Muscle layer of duodenum (tissue), 2 donors: ENCODE results near the gene KCNK1.

Experiments used
- H3K27ac ChIP-seq: one replicate; pipeline ENCODE4 v1.7.0; 2013; ENCODE audit warnings: mild to moderate bottlenecking, low read length
- H3K27me3 ChIP-seq: one replicate; pipeline ENCODE4 v1.7.0; 2013; ENCODE audit warnings: low read depth, mild to moderate bottlenecking, control low read depth, low read length
- H3K36me3 ChIP-seq, 2 donors: one replicate each; pipeline ENCODE4 v1.7.0; 2013; ENCODE audit warnings: low read length in 2 of 2, control low read depth in 1 of 2, mild to moderate bottlenecking in 1 of 2; ENCODE audit not compliant: insufficient read depth in 2 of 2, control insufficient read depth in 1 of 2
- H3K4me1 ChIP-seq, 2 donors: one replicate each; pipeline ENCODE4 v1.7.0; 2013; ENCODE audit warnings: low read length in 2 of 2, mild to moderate bottlenecking in 2 of 2, control low read depth in 1 of 2, moderate library complexity in 1 of 2; ENCODE audit not compliant: insufficient read depth in 2 of 2, control insufficient read depth in 1 of 2
- H3K4me3 ChIP-seq, 2 donors: one replicate each; pipeline ENCODE4 v1.7.0; 2013; ENCODE audit warnings: low read length in 2 of 2, low read depth in 1 of 2, mild to moderate bottlenecking in 1 of 2
- H3K9me3 ChIP-seq, 2 donors: one replicate each; pipeline ENCODE4 v1.7.0; 2013; ENCODE audit warnings: low read length in 2 of 2, control low read depth in 1 of 2, mild to moderate bottlenecking in 1 of 2; ENCODE audit not compliant: control insufficient read depth in 1 of 2
- donor health status: healthy.

Gene KCNK1

GRCh38 chr1:233613252-233614172, at the start of gene KCNK1:
Gene KCNK1, plus strand, starts transcription at chr1:233614106. Its CDS starts 66 bp downstream, at chr1:233614172.
- H3K27ac ChIP-seq, result peak within 1 kb of the TSS; percentile 74
- peaks cover 9% of the 10 kb centered on the region for H3K27me3 ChIP-seq
- H3K9me3 ChIP-seq, result no peaks in the 10 kb centered on the region
- no peaks in the 10 kb centered on the region for H3K36me3 ChIP-seq
- peak within 1 kb of the TSS; percentile 64 to 73 for H3K4me3 ChIP-seq
- H3K4me1 ChIP-seq, result peaks cover 0 to 8% of the 10 kb centered on the region in 2 donors

GRCh38 chr1:233565313-233565712, 48.6 kb upstream of the KCNK1 start:
- no peak overlapping the region for H3K27ac ChIP-seq
- no peaks in the 10 kb centered on the region for H3K27me3 ChIP-seq
- no peaks in the 10 kb centered on the region for H3K4me1 ChIP-seq
- H3K36me3 ChIP-seq, result no peaks in the 10 kb centered on the region
- H3K9me3 ChIP-seq, result peaks cover 4 to 12% of the 10 kb centered on the region in 2 donors
- no peak overlapping the region for H3K4me3 ChIP-seq

- H3K36me3 ChIP-seq, result no peaks in the 10 kb centered on the region
- H3K27ac ChIP-seq, result no peak overlapping the region
- H3K4me3 ChIP-seq, result no peak overlapping the region
- H3K27me3 ChIP-seq, result no peaks in the 10 kb centered on the region
- H3K4me1 ChIP-seq, result no peaks in the 10 kb centered on the region
- H3K9me3 ChIP-seq, result peaks cover 4% of the 10 kb centered on the region in 2 donors
These were observed 47.0 kb upstream of the KCNK1 start for GRCh38 chr1:233566886-233567285.

GRCh38 chr1:233569636-233570035, 44.3 kb upstream of the KCNK1 start:
- H3K9me3 ChIP-seq, result peaks cover 0 to 4% of the 10 kb centered on the region in 2 donors
- H3K36me3 ChIP-seq, result no peaks in the 10 kb centered on the region
- no peaks in the 10 kb centered on the region for H3K27me3 ChIP-seq
- no peaks in the 10 kb centered on the region for H3K4me1 ChIP-seq
- no peak overlapping the region for H3K4me3 ChIP-seq
- H3K27ac ChIP-seq, result no peak overlapping the region

- Histone ChIP-seq H3K27me3 (no peaks in the 10 kb centered on the region), H3K36me3 (no peaks in the 10 kb centered on the region), H3K4me1 (no peaks in the 10 kb centered on the region), H3K27ac (no peak overlapping the region), H3K9me3 (peaks cover 0 to 4% of the 10 kb centered on the region in 2 donors), H3K4me3 (no peak overlapping the region)
These were observed 43.7 kb upstream of the KCNK1 start for GRCh38 chr1:233570216-233570615.

- Histone ChIP-seq H3K9me3 (peaks cover 0 to 4% of the 10 kb centered on the region in 2 donors), H3K27me3 (no peaks in the 10 kb centered on the region), H3K4me1 (no peaks in the 10 kb centered on the region), H3K27ac (no peak overlapping the region), H3K36me3 (no peaks in the 10 kb centered on the region), H3K4me3 (no peak overlapping the region)
These were observed 43.2 kb upstream of the KCNK1 start for GRCh38 chr1:233570706-233571105.

GRCh38 chr1:233572896-233573295, 41.0 kb upstream of the KCNK1 start:
- H3K9me3 ChIP-seq, result no peaks in the 10 kb centered on the region
- H3K4me3 ChIP-seq, result no peak overlapping the region
- H3K27me3 ChIP-seq, result no peaks in the 10 kb centered on the region
- no peaks in the 10 kb centered on the region for H3K36me3 ChIP-seq
- no peaks in the 10 kb centered on the region for H3K4me1 ChIP-seq
- H3K27ac ChIP-seq, result no peak overlapping the region

- no peaks in the 10 kb centered on the region for H3K27me3 ChIP-seq
- H3K4me3 ChIP-seq, result no peak overlapping the region
- H3K4me1 ChIP-seq, result no peaks in the 10 kb centered on the region
- no peaks in the 10 kb centered on the region for H3K36me3 ChIP-seq
- no peak overlapping the region for H3K27ac ChIP-seq
- peaks cover 0 to 2% of the 10 kb centered on the region in 2 donors for H3K9me3 ChIP-seq
These were observed 38.5 kb upstream of the KCNK1 start for GRCh38 chr1:233575450-233575849.

GRCh38 chr1:233582439-233582838, 31.5 kb upstream of the KCNK1 start:
- Histone ChIP-seq H3K9me3 (peaks cover 0 to 10% of the 10 kb centered on the region in 2 donors), H3K4me1 (no peaks in the 10 kb centered on the region)

GRCh38 chr1:233584376-233584775, 29.5 kb upstream of the KCNK1 start:
- Histone ChIP-seq H3K4me3 (no peak overlapping the region), H3K9me3 (peaks cover 0 to 8% of the 10 kb centered on the region in 2 donors), H3K27me3 (no peaks in the 10 kb centered on the region), H3K36me3 (no peaks in the 10 kb centered on the region), H3K27ac (no peak overlapping the region), H3K4me1 (no peaks in the 10 kb centered on the region)

More at GRCh38 chr1:233582439-233582838, 31.5 kb upstream of the KCNK1 start:
- H3K27me3 ChIP-seq, result no peaks in the 10 kb centered on the region
- no peaks in the 10 kb centered on the region for H3K36me3 ChIP-seq
- no peak overlapping the region for H3K4me3 ChIP-seq
- no peak overlapping the region for H3K27ac ChIP-seq

- Histone ChIP-seq H3K4me3 (no peak overlapping the region), H3K9me3 (peaks cover 0 to 8% of the 10 kb centered on the region in 2 donors), H3K27ac (no peak overlapping the region), H3K27me3 (no peaks in the 10 kb centered on the region), H3K4me1 (no peaks in the 10 kb centered on the region), H3K36me3 (no peaks in the 10 kb centered on the region)
These were observed 29.0 kb upstream of the KCNK1 start for GRCh38 chr1:233584931-233585330.
